HG03469 (cell line): ENCODE results near the gene ZNF213.

Source experiments
- ATAC-seq: cut with Tn5 transposase; IDR thresholded peaks from one replicate; pipeline ENCODE4 v1.9.1; 2021; ENCODE audit warnings: mild to moderate bottlenecking, moderate library complexity, moderate number of reproducible peaks; ENCODE audit not compliant: unreplicated experiment

ZNF213 gene

GRCh38 chr16:3134338-3135125 lies at the start of gene ZNF213:
Gene ZNF213 (plus strand): TSS chr16:3135029. CDS start chr16:3137281, 2,252 bp downstream.
- ATAC-seq = peak; percentile 69

GRCh38 chr16:3085868-3086595 lies 48.8 kb upstream of the ZNF213 start:
- no peak for ATAC-seq

- no peak for ATAC-seq
These were observed 48.1 kb upstream of the ZNF213 start for GRCh38 chr16:3086596-3087242.

- no peak for ATAC-seq
These were observed 47.3 kb upstream of the ZNF213 start for GRCh38 chr16:3087243-3088235.

- ATAC-seq = no peak
These were observed 46.4 kb upstream of the ZNF213 start for GRCh38 chr16:3088450-3088849.

- ATAC-seq = no peak
These were observed 45.7 kb upstream of the ZNF213 start for GRCh38 chr16:3088925-3089716.

GRCh38 chr16:3089717-3090592 lies 44.9 kb upstream of the ZNF213 start:
- no peak for ATAC-seq

- ATAC-seq = no peak
These were observed 43.3 kb upstream of the ZNF213 start for GRCh38 chr16:3091551-3091950.

- no peak for ATAC-seq
These were observed 42.3 kb upstream of the ZNF213 start for GRCh38 chr16:3092501-3092941.

GRCh38 chr16:3094289-3095027 lies 40.4 kb upstream of the ZNF213 start:
- ATAC-seq = no peak

GRCh38 chr16:3095869-3096268 lies 39.0 kb upstream of the ZNF213 start:
- ATAC-seq = no peak

GRCh38 chr16:3096362-3096761 lies 38.5 kb upstream of the ZNF213 start:
- ATAC-seq = no peak

- no peak for ATAC-seq
These were observed 37.6 kb upstream of the ZNF213 start for GRCh38 chr16:3097266-3097665.

- no peak for ATAC-seq
These were observed 36.1 kb upstream of the ZNF213 start, which contains the start of gene ZSCAN10 for GRCh38 chr16:3098459-3099394. Gene ZSCAN10 (minus strand): TSS chr16:3099294. CDS start chr16:3092937, 6,357 bp downstream.

GRCh38 chr16:3099395-3099731 lies 35.5 kb upstream of the ZNF213 start:
- no peak for ATAC-seq

GRCh38 chr16:3099732-3100499 lies 34.9 kb upstream of the ZNF213 start:
- no peak for ATAC-seq
